PFSK-1 (cell line): Measurements from ENCODE around the gene FAM171A1.

Source experiments
- POLR2AphosphoS5 ChIP-seq: IDR thresholded peaks from 2 replicates; pipeline ENCODE4 v1.6.1; 2012; ENCODE audit warnings: low read depth, mild to moderate bottlenecking, control low read depth, low read length, moderate library complexity
- TF ChIP-seq, protein P1 (sequence below), 2 experiments: IDR thresholded peaks; 2 replicates each; pipeline versions ENCODE4 v1.6.1 to v1.8.0; 2011 to 2012; ENCODE audit warnings: low read depth in 2 of 2, low read length in 2 of 2, control low read depth in 1 of 2, inconsistent platforms in 1 of 2, mild to moderate bottlenecking in 1 of 2, moderate library complexity in 1 of 2; ENCODE audit not compliant: insufficient read depth in 1 of 2

GRCh38 chr10:15314482-15315045, 56.5 kb downstream of the FAM171A1 start:
- TF ChIP-seq, protein P1, sequence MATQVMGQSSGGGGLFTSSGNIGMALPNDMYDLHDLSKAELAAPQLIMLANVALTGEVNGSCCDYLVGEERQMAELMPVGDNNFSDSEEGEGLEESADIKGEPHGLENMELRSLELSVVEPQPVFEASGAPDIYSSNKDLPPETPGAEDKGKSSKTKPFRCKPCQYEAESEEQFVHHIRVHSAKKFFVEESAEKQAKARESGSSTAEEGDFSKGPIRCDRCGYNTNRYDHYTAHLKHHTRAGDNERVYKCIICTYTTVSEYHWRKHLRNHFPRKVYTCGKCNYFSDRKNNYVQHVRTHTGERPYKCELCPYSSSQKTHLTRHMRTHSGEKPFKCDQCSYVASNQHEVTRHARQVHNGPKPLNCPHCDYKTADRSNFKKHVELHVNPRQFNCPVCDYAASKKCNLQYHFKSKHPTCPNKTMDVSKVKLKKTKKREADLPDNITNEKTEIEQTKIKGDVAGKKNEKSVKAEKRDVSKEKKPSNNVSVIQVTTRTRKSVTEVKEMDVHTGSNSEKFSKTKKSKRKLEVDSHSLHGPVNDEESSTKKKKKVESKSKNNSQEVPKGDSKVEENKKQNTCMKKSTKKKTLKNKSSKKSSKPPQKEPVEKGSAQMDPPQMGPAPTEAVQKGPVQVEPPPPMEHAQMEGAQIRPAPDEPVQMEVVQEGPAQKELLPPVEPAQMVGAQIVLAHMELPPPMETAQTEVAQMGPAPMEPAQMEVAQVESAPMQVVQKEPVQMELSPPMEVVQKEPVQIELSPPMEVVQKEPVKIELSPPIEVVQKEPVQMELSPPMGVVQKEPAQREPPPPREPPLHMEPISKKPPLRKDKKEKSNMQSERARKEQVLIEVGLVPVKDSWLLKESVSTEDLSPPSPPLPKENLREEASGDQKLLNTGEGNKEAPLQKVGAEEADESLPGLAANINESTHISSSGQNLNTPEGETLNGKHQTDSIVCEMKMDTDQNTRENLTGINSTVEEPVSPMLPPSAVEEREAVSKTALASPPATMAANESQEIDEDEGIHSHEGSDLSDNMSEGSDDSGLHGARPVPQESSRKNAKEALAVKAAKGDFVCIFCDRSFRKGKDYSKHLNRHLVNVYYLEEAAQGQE (IDR thresholded peaks at IDR 0.05; ENCODE audit: insufficient read depth in 1 of 2, low read depth in 2 of 2, low read length in 2 of 2) = no peak
- no peak for TF ChIP-seq POLR2AphosphoS5
